HG03135 (cell line): Measurements from ENCODE around the gene NUP160.
"Not testable (repeated sequence)": the region's sequence is repeated elsewhere in the genome, so short reads cannot be mapped to it uniquely, and the experiment has no call there.

Experiments used
- ATAC-seq: cut with Tn5 transposase; IDR thresholded peaks from one replicate; pipeline ENCODE4 v1.9.1; 2021; ENCODE audit warnings: mild to moderate bottlenecking, moderate library complexity; ENCODE audit not compliant: unreplicated experiment

Gene NUP160

GRCh38 chr11:47847892-47848699 is at the start of gene NUP160:
NUP160 (minus strand) TSS chr11:47848350; CDS start chr11:47848318, 32 bp downstream.
- ATAC-seq: peak; percentile 83

GRCh38 chr11:47896199-47896598 is 48.0 kb upstream of the NUP160 start:
- no peak for ATAC-seq

DNA sequence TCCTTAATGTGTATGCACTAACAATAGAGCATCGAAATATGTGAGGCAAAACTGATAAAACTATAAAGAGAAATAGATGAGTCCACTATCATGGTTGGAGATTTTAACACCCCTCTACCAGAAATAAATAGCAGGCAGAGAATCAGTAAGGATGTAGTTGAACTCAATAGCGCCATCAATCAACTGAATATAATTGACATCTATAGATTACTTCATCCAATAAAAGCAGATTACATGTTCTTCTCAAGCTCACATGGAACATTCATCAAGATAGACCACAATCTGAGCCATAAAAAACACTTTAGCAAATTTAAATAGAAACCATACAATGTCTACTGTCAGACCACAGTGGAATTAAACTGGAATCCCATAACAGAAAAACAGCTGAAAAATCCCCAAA is 46.9 kb upstream of the NUP160 start:
- ATAC-seq: no peak

GRCh38 chr11:47892546-47893276 is 44.6 kb upstream of the NUP160 start:
- ATAC-seq: not testable (repeated sequence)

GRCh38 chr11:47891886-47892285 is 43.7 kb upstream of the NUP160 start:
- ATAC-seq: no peak

- no peak for ATAC-seq
These were observed 41.7 kb upstream of the NUP160 start for GRCh38 chr11:47889714-47890441.

- ATAC-seq: no peak
These were observed 39.9 kb upstream of the NUP160 start for GRCh38 chr11:47887910-47888569.

GRCh38 chr11:47886096-47886495 is 37.9 kb upstream of the NUP160 start:
- no peak for ATAC-seq

GRCh38 chr11:47882437-47882836 is 34.3 kb upstream of the NUP160 start:
- ATAC-seq: not testable (repeated sequence)

DNA sequence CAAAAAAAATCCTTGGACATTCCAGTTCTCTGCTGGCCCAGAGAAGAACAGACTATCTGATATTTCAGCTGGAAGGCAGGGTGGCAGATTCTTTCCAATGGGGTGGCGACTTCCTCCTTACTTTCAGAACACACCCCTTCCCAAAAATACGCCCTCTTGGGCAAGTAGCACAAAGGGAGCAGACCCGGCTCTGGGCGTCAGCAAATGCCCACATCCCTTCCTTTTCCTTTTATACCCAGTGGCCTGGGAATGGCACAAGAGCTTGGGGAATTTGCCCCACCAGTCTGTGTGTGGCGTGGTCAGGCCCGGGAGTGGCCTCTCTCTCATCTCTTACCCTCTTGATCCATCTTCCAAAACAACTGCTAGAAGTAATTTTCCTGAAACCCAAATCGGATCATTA is 33.0 kb upstream of the NUP160 start:
- no peak for ATAC-seq

- ATAC-seq: no peak
These were observed 31.4 kb upstream of the NUP160 start for GRCh38 chr11:47879259-47880158.

DNA sequence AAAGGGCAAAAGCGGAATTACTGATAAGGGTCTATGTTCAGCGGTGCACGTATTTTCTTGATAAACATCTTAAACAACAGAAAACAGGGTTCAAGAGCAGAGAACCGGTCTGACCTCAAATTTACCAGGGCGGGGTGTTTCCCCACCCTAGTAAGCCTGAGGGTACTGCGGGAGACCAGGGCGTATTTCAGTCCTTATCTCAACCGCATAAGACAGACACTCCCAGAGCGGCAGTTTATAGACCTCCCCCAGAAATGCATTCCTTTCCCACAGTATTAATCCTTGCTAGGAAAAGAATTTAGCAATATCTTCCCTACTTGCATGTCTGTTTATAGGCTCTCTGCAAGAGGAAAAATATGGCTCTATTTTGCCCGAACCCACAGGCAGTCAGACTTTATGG is 27.7 kb upstream of the NUP160 start:
- not testable (repeated sequence) for ATAC-seq

DNA sequence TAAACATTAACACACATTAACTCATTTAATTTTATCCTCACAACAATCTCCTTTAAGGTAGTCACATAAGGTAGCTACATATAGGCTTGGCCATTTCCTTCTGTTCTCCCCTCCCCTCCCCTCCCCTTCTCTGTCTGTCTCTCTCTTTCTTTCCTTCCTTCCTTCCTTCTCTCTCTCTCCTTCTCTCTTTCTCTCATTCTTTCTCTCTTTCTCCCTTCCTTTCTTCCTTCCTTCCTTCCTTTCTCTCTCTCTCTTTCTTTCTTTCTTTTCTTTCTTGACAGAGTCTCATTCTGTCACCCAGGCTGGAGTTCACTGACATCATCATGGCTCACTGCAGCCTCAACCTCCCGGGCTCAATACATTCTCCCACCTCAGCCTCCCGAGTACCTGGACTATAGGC is 22.3 kb upstream of the NUP160 start:
- no peak for ATAC-seq

GRCh38 chr11:47869544-47870393 is 21.6 kb upstream of the NUP160 start:
- no peak for ATAC-seq

GRCh38 chr11:47867823-47868222 is 19.7 kb upstream of the NUP160 start:
- ATAC-seq: no peak

DNA sequence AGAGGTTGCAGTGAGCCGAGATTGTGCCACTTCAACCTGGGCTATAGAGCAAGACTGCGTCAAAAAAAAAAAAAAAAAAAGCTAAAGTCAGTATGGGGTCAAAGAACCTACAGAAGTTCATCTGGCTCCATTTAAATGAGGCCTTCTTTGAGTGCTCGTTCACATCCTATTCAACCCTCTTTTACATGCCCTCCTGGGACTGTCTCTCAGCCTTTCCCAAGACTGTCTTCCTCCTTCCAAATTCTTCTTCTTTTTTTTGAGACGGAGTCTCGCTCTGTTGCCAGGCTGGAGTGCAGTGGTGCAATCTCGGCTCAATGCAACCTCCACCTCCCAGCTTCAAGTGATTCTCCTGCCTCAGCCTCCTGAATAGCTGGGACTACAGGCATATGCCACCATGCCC is 18.7 kb upstream of the NUP160 start:
- ATAC-seq: not testable (repeated sequence)

DNA sequence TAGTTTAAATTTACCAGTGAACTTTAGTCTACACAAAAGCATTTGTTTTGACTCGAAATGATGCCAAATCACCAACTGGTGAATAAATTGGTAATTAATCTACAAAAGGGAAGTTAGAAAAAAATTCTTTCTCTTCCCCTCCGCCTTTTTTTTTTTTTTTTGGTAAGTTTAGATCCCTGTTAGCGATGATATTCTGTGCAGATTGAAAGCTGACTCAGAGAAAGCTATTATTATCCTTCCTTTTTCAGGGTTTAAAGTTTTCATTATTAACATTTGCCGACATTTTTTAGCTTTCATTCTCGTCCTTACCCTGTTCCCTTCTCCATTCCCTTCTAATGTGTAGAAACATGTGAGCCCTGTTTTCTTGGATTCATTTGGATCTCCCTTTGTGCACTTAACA is 16.8 kb upstream of the NUP160 start:
- no peak for ATAC-seq

- ATAC-seq: no peak
These were observed 15.8 kb upstream of the NUP160 start for GRCh38 chr11:47863898-47864430.
